Heart left ventricle (tissue), 13 donors: Measurements from ENCODE around the gene ZNF277.

Source experiments
- CTCF ChIP-seq, 12 donors: fragments of 200-600 bp; sonication (generic) in 4 of 12; IDR thresholded peaks; one replicate each; pipeline versions ENCODE4 v1.5.0 to v1.8.0; 2018 to 2022; ENCODE audit warnings: antibody characterized with exemption in 12 of 12, mild to moderate bottlenecking in 5 of 12
- POLR2A ChIP-seq, 2 donors: fragments of 450-650 bp; IDR thresholded peaks; one replicate each; pipeline ENCODE4 v1.6.1; 2017; ENCODE audit warnings: antibody characterized with exemption in 2 of 2, mild to moderate bottlenecking in 2 of 2, moderate library complexity in 2 of 2
- donor health status: ischemic (EF 13 %, LVEDD 7.1; RV severe dilation, severe dysfunction).
- donor health status: DM: no; HTN: yes; CAD: no.
- donor health status: DM: no; HTN: no; CAD: no.
- donor health status: ischemic (EF 25% LVEDD 6.9; RV normal size, moderate dysfunction).
- donor health status: ischemic (EF 25% LVEDD 5.7; RV mildly dilated, moderate dysfunction).
- donor health status: ischemic (EF 35%, LVEDD 5.7; RV mildly dilated, moderate dysfunction).
- donor health status: nonischemic (EF 11% LVEDD 7.7; RV severe dilation, severe dysfunction).
- donor health status: DM: yes; HTN: yes; CAD: no.
- donor health status: PGD.
- donor health status: ischemic (EF 29% LVEDD 5.4; RV normal size, mild dysfunction).
- donor health status: nonischemic (EF 23%, LVEDD 6.1; RV moderate dilation, normal function).

- no peak for TF ChIP-seq CTCF (IDR thresholded peaks at IDR 0.05)
- TF ChIP-seq POLR2A (IDR thresholded peaks at IDR 0.05), result no peak
These were observed 48.4 kb downstream of the ZNF277 start for GRCh38 chr7:112254709-112255387.
